HG02885 (cell line): ENCODE data around the gene SLC45A1.

Experiments used
- ATAC-seq: cut with Tn5 transposase; IDR thresholded peaks from one replicate; pipeline ENCODE4 v1.9.1; 2021; ENCODE audit warnings: mild to moderate bottlenecking; ENCODE audit not compliant: unreplicated experiment, poor library complexity

The SLC45A1 gene

DNA sequence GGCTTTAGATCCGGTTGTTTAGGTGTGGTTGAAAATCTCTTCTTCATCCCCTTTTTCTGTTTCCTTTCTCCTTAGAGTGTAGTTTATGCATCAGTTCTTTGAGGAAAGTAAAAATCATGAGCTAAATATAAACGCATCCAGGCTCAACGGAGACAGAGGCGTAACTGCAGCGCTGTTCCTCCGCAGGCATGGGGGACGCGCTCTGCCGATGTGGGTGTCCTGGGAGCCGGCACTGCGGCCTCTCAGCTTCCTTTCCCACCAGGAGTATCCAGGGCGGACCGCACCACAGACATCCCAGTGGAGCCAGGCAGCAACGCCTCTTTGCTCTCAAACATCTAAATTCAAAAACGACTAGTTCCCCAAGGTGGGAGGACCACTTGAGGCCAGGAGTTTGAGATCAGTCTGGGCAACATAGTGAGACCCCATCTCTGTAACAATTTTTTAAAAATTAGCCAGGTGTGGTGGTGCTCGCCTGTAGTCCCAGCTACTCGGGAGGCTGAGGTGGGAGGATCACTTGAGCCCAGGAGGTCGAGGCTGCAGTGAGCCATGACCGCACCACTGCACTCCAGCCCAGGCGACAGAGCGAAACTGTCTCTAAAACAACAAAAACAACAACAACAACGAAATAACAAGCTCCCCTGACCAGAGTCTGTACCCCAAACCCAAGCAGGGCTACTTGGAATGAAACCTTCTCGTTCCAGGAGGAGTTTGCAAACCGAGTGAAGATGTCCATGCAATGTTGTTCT is 16.4 kb downstream of the SLC45A1 start:
- no peak for ATAC-seq

DNA sequence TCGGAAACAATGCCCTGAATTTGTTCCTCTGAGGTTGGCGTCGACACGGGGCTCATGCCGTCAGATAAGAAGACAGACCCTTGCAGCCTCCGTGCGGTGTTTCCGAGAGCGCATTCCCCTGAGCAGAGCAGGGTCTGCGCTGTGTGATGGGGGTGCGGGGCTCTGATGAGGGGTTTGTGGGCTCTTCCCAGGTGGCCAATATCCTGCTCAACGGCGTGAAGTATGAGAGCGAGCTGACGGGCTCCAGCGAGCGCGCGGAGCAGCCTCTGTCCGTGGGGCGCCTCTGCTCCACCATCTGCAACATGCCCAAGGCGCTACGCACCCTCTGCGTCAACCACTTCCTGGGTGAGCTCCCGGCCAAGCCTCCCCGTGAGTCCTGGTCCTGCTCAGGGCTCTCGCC is 17.3 kb downstream of the SLC45A1 start:
- ATAC-seq = no peak

GRCh38 chr1:8337776-8338525 is 20.0 kb downstream of the SLC45A1 start:
- ATAC-seq = no peak

GRCh38 chr1:8338526-8339202 is 20.8 kb downstream of the SLC45A1 start:
- no peak for ATAC-seq

DNA sequence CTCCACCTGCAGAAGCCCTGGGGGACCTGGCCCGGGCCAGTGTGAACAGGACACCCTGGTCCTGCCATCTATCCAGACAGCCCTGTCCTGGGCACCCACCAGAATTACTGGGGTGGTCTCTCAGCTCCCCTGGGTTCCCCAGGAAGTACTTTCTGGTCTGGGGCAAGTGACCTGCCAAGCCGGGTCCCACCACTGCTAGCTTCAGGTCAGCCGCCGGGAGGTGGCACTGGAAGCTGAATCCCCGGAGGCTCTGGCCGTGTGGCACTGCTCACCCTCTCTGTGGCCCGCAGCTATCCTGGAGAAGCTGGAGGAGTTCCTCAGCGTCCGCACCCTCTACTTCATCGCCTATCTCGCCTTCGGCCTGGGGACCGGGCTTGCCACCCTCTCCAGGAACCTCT is 21.3 kb downstream of the SLC45A1 start:
- ATAC-seq = no peak

- no peak for ATAC-seq
Observed at GRCh38 chr1:8340448-8340847, 22.5 kb downstream of the SLC45A1 start.

GRCh38 chr1:8342325-8342724 is 24.4 kb downstream of the SLC45A1 start:
- no peak for ATAC-seq

DNA sequence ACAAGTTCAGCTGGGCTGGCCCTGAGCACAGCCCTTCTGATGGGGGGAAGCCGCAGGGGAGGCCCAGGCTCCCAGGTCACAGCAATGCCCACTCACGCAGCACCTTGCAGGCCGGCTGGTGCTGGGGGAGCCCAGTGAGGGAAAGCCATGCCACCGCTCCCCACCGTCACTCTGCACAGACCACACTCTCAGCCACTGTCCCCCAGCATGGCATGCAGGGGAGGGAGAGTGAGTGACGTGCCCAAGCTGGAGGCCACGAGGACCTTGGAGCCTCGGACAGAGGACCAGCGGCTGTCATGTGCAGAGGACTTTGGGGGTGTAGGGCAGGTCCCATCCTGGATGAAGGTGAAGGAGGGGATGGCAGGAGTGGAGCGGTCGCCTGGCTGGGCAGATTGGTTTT is 25.1 kb downstream of the SLC45A1 start:
- no peak for ATAC-seq

DNA sequence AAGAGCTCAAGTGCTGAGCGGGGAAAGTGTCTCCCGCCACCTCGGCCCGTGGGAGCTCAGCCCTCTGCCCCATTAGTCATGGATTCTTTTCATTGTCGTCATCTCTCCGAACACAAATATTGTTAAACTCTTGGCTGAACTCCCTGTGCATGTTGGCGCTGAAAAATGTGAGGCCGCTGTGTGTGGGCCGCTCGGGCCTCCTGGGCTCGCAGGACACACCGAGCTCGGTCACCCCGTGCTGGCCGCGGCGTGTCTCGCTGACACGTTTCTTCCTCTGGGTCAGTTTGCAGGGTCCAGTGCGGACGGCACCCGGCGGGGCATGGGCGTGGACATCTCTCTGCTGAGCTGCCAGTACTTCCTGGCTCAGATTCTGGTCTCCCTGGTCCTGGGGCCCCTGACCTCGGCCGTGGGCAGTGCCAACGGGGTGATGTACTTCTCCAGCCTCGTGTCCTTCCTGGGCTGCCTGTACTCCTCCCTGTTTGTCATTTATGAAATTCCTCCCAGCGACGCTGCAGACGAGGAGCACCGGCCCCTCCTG is 25.6 kb downstream of the SLC45A1 start:
- ATAC-seq = no peak

DNA sequence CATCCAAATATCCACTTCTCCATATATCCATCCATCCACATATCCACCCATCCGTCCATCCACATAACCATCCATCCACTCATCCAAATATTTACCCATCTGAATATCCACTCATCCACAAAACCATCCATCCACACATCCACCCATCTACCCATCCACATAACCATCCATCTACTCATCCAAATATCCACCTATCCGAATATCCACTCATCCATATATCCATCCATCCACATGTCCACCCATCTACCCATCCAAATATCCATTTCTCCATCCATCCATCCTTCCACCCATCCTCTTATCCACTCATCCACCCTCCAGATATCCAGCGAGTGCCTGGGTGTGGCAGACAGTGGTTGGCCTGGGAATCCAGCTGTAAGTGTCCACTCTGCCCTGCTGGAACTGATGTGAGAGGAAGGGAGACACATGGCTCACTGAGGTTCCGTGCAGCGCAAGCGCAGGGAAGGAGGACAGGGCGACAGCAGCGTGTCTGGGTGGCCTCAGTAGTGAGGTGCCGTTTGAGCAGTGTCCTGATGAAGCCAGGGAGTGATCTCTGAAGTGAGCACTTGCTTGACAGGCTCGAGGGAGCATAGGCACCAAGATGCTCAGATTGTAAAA is 27.1 kb downstream of the SLC45A1 start:
- ATAC-seq = no peak

GRCh38 chr1:8345621-8346415 is 27.9 kb downstream of the SLC45A1 start:
- ATAC-seq = no peak

GRCh38 chr1:8347635-8348034 is 29.7 kb downstream of the SLC45A1 start:
- ATAC-seq = no peak

DNA sequence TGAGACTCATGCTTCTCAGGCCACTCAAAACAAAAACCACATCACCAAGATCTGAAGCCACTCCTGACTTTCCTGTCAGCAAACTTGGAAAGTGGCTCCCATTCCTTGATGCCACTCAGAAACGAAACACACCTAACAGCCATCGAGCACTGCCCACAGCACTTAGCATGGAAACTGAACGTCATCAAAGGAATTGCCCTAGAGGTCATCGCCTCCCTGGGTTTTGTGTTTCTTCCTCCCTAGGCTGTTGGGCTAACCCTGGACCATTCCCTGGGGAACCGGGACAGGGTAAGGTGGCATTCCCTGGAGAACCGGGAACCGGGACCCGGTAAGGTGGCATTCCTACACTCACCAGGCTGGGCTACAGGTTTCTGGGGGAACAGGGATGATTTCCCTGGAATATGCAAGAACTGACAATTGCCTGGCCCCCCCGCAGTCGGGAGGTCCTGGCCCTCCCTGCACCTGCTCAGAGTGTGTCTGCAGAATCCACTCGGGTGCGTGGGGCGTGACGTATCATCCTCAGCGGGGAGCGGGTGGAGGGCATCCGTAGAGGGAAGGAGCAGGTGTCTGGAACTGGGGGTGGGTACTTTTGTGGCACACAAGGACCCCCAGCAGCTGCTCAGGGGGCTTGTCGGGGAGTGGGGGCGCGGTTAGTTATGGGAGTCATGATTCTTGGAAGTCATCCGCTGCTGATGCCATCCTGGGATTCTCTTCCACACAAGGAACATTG is 30.3 kb downstream of the SLC45A1 start:
- no peak for ATAC-seq

DNA sequence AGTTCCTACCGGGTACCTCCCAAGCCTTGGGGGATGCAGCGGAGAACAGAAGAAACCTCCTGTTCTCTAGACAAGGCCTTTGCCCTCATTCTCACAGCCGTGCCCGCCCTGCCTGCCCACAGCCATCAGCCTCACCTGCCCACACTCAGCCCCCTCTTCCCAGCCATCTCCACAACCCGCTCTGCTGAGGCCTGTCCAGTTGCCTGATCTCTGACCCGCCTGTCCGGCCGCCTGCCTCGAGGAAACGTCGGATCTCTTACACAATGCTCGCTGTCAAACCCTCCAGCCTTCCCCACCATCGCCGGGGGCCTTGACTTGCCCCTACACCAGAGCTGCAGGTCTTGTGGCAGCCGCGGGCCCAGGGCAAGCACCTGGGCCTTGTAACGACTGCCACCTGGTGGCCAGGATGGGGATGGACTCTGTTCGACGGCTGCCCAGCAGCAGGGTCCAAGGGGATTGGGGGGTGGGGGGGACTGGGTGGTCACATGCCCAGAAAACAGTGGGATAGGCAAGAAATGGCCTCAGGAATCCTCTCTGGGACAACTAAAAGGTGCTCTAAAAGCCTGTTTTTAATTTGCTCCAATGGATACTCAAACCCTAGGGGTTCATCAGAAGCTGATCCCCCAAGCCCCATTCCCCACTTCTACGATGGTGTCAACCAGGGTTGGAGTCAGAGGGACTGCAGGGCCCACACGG is 31.0 kb downstream of the SLC45A1 start:
- no peak for ATAC-seq

- ATAC-seq = no peak
Observed at GRCh38 chr1:8349473-8349865, 31.6 kb downstream of the SLC45A1 start.

- no peak for ATAC-seq
Observed at GRCh38 chr1:8349961-8350360, 32.0 kb downstream of the SLC45A1 start.

- no peak for ATAC-seq
Observed at GRCh38 chr1:8350914-8351684, 33.2 kb downstream of the SLC45A1 start.
